Heart right ventricle (tissue), 16 donors: ENCODE measurements around the gene CHCHD10. TPM values are rescaled to one million over a fixed set of nuclear protein-coding genes. Genes with fewer than 3 reads are reported as not detected.

Experiments used
- ATAC-seq, 8 donors: fragments of 200-7000 bp; cut with Tn5 transposase; one replicate each; pipeline ENCODE4 v1.9.1; 2020; ENCODE audit warnings: mild to moderate bottlenecking in 8 of 8, moderate library complexity in 8 of 8, moderate number of reproducible peaks in 1 of 8
- DNase-seq, 2 donors: peaks; one replicate each; pipeline ENCODE4 v3.0.0-alpha.2; 2020
- H3K27ac ChIP-seq, 10 donors: fragments of 200-600 bp; sonication (generic) in 2 of 10; one replicate each; pipeline versions ENCODE4 v1.5.0 to v1.8.0; 2020 to 2022; ENCODE audit warnings: mild to moderate bottlenecking in 3 of 10
- H3K27me3 ChIP-seq, 7 donors: fragments of 200-600 bp; one replicate each; pipeline ENCODE4 v1.8.0; 2021 to 2022; ENCODE audit warnings: mild to moderate bottlenecking in 2 of 7
- H3K36me3 ChIP-seq, 9 donors: fragments of 200-600 bp; sonication (generic) in 1 of 9; one replicate each; pipeline versions ENCODE4 v1.5.0 to v1.8.0; 2020 to 2022; ENCODE audit warnings: mild to moderate bottlenecking in 2 of 9
- H3K4me1 ChIP-seq, 9 donors: fragments of 200-600 bp; sonication (generic) in 1 of 9; one replicate each; pipeline versions ENCODE4 v1.5.0 to v1.8.0; 2020 to 2022; ENCODE audit warnings: mild to moderate bottlenecking in 4 of 9
- H3K4me3 ChIP-seq, 10 donors: fragments of 200-600 bp; sonication (generic) in 2 of 10; one replicate each; pipeline versions ENCODE4 v1.5.0 to v1.8.0; 2020 to 2022; ENCODE audit warnings: mild to moderate bottlenecking in 7 of 10, moderate library complexity in 2 of 10
- H3K9me3 ChIP-seq, 11 donors: fragments of 200-600 bp in 10 of 11; sonication (generic) in 2 of 11; one replicate each; pipeline versions ENCODE4 v1.5.0 to v1.8.0; 2013 to 2022; ENCODE audit warnings: mild to moderate bottlenecking in 2 of 11, control low read depth in 1 of 11, moderate library complexity in 1 of 11
- CTCF ChIP-seq, 9 donors: fragments of 200-600 bp; sonication (generic) in 2 of 9; IDR thresholded peaks; one replicate each; pipeline versions ENCODE4 v1.5.0 to v1.8.0; 2021 to 2022; ENCODE audit warnings: antibody characterized with exemption in 9 of 9, mild to moderate bottlenecking in 5 of 9, moderate library complexity in 1 of 9
- WGBS, 2 donors: extraction: QIAGEN DNeasy Blood & Tissue Kit; methylation state at CpG; one replicate each; pipeline ENCODE4 v1.1.7; 2013; ENCODE audit warnings: inconsistent platforms in 1 of 2; 5-methylcytosine and 5-hydroxymethylcytosine counted together
- intact Hi-C, 10 donors: fragments of 100-400 bp; cut with DNase I; formaldehyde crosslinking; loops; one replicate each; pipeline versions ENCODE4 v1.11.1 to v1.14.2; 2022
- polyA plus RNA-seq, 2 donors: library from polyadenylated mRNA; stranded (reverse); fragments of 200-250 nt; gene quantifications; one replicate each; pipeline ENCODE4 v1.2.3, GENCODE V29; 2013
- total RNA-seq, 10 donors: library from RNA; stranded (reverse); fragmentation: NEBNext Ultra II Directional in 3 of 10; extraction: Animal tissue kit (Norgen Biotek cat#: 25700) in 3 of 10; gene quantifications; one replicate each; pipeline versions ENCODE4 v1.2.1 to v1.2.4, GENCODE V29; 2021 to 2023
- donor health status: Arrhythmogenic right ventricular cardiomyopathy.
- donor health status: ischemic (EF 13 %, LVEDD 7.1; RV severe dilation, severe dysfunction).
- donor health status: healthy with polysubstance abuse.
- donor health status: DM: no; HTN: yes; CAD: no.
- donor health status: DM: no; HTN: no; CAD: no.
- donor health status: ischemic (EF 25% LVEDD 6.9; RV normal size, moderate dysfunction).
- donor health status: ischemic (EF 25% LVEDD 5.7; RV mildly dilated, moderate dysfunction).
- donor health status: healthy.
- donor health status: DM: yes; HTN: yes; CAD: no.
- donor health status: Ischemic cardiomyopathy.
- donor health status: ischemic (EF 35%, LVEDD 5.7; RV mildly dilated, moderate dysfunction).
- donor health status: nonischemic (EF 11% LVEDD 7.7; RV severe dilation, severe dysfunction).
- donor health status: DM: yes; HTN: yes; CAD: no.
- donor health status: PGD.
- donor health status: ischemic (EF 29% LVEDD 5.4; RV normal size, mild dysfunction).
- donor health status: nonischemic (EF 23%, LVEDD 6.1; RV moderate dilation, normal function).

CHCHD10 gene
- total and polyA plus RNA-seq, 12 donors = 735 to 3,552 (median 1,056) TPM

- peak in 1 of 8 donors; percentile 23 for ATAC-seq
- TF ChIP-seq CTCF (IDR thresholded peaks at IDR 0.05) = no peak
- H3K36me3 ChIP-seq = peaks cover 0 to 100% (median 63%) of the 10 kb centered on the region in 9 donors
- no peak overlapping the region for H3K4me3 ChIP-seq
- WGBS, 2 donors = 82% methylated on average over 21 of the region's 21 CpGs
- no peaks in the 10 kb centered on the region for H3K4me1 ChIP-seq
- DNase-seq = no peak
- no peaks in the 10 kb centered on the region for H3K27me3 ChIP-seq
- intact Hi-C loops = no loop called here
- no peak overlapping the region for H3K27ac ChIP-seq
- H3K9me3 ChIP-seq = no peaks in the 10 kb centered on the region
These were observed 35.4 kb upstream of the CHCHD10 start for GRCh38 chr22:23803001-23803819.

DNA sequence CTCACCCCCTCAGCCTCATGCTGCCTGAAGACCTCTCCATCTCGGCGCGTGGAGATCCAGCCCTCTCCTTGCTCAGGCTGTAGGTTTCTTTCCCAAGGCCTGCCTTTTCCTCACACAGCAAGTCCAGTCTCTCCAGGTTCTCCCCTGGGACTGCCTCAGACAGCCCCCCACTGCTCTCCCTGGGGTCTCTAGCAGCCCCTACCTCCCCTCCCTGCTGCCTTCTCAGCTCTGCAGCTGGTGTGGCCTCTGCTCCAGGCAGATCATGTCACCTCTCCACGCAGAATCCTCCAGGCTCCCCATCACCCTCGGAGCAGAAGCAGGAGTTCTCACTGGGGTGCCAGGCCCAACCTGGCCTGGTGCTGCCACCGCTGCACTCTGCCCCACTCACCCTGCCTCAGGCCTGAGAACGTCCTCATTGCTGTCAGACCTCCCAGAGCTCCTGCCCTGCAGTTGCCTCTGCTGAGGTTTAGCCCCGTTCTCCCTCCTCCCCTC lies 34.2 kb upstream of the CHCHD10 start:
- no peaks in the 10 kb centered on the region for H3K27me3 ChIP-seq
- H3K36me3 ChIP-seq = peaks cover 0 to 98% (median 65%) of the 10 kb centered on the region in 9 donors
- no peak overlapping the region for H3K27ac ChIP-seq
- no peaks in the 10 kb centered on the region for H3K9me3 ChIP-seq
- no peak for TF ChIP-seq CTCF (IDR thresholded peaks at IDR 0.05)
- WGBS, 2 donors = 91 to 93% methylated on average over 8 of the region's 8 CpGs
- H3K4me3 ChIP-seq = no peak overlapping the region
- no peaks in the 10 kb centered on the region for H3K4me1 ChIP-seq
- intact Hi-C loops = no loop called here
- no peak for ATAC-seq
- no peak for DNase-seq

- Histone ChIP-seq H3K27ac (no peak overlapping the region), H3K4me3 (no peak overlapping the region), H3K36me3 (peaks cover 0 to 97% (median 67%) of the 10 kb centered on the region in 9 donors), H3K4me1 (no peaks in the 10 kb centered on the region), H3K27me3 (no peaks in the 10 kb centered on the region), H3K9me3 (no peaks in the 10 kb centered on the region)
- intact Hi-C loops = no loop called here
- DNase-seq (no peak), ATAC-seq (no peak)
- no peak for TF ChIP-seq CTCF (IDR thresholded peaks at IDR 0.05)
- WGBS, 2 donors = 94% methylated on average over 11 of the region's 11 CpGs
These were observed 33.6 kb upstream of the CHCHD10 start for GRCh38 chr22:23801238-23801821.

- H3K36me3 ChIP-seq = peaks cover 0 to 97% (median 64%) of the 10 kb centered on the region in 9 donors
- no peak overlapping the region for H3K4me3 ChIP-seq
- WGBS, 2 donors = 89 to 91% methylated on average over 18 of the region's 18 CpGs
- intact Hi-C loops = no loop called here
- H3K27ac ChIP-seq = no peak overlapping the region
- no peaks in the 10 kb centered on the region for H3K4me1 ChIP-seq
- no peak for TF ChIP-seq CTCF (IDR thresholded peaks at IDR 0.05)
- H3K9me3 ChIP-seq = no peaks in the 10 kb centered on the region
- ATAC-seq = peak in 1 of 8 donors; percentile 12
- H3K27me3 ChIP-seq = no peaks in the 10 kb centered on the region
- no peak for DNase-seq
These were observed 32.8 kb upstream of the CHCHD10 start for GRCh38 chr22:23800297-23801237.
